Measurements from ENCODE around the gene MYL7. TPM values are rescaled to one million over a fixed set of nuclear protein-coding genes. Genes with fewer than 3 reads are reported as not detected.

Gene MYL7
- polyA plus RNA-seq, 3 donors: not detected

DNA sequence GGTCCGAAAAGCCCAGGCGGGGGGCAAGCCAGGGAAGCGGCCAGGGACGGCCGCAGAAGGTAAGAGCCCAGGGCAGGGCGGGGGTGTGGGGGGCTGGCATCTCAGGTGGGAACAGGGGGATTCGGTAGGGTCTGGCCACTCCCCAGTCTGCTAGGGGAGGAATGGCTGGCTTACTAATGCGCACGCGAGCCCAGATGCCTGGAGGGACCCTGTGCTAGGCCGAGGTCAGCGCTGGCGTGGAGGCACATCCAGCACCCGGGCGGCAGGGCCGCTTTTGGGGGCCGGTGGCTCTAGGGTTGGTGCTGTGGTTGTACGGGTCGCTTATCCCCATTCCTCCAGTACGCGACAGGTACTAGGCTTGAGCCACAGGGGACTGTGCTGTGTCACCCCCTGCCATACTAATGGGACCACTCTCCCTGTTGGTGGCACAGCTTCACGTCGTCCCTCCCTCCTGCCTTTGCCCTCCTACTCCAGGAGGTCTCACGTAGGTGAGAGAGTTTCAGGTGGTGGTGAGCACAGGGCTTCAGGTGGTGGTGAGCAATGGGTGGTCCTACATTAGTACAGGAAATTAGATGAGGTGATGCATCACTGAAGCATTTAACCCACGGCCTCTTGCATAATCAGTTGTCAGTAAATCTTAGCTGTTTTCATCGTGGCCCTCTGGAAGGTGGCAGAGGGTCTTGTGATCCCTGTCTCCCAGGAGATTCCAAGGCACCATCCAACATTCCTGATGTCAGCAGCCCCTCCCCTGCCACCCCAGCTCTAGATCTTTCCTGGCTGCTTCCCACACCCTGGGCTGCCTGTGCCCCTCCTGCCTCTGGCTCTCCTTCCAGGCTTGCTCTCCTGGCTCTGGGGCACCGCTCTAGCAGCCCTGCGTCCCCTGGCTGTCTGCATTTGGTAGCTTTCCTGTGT, 36.0 kb downstream of the MYL7 start:
- H3K4me3 Mint-ChIP-seq: peak overlapping the region; percentile 16 to 63
- TF ChIP-seq, protein P1, sequence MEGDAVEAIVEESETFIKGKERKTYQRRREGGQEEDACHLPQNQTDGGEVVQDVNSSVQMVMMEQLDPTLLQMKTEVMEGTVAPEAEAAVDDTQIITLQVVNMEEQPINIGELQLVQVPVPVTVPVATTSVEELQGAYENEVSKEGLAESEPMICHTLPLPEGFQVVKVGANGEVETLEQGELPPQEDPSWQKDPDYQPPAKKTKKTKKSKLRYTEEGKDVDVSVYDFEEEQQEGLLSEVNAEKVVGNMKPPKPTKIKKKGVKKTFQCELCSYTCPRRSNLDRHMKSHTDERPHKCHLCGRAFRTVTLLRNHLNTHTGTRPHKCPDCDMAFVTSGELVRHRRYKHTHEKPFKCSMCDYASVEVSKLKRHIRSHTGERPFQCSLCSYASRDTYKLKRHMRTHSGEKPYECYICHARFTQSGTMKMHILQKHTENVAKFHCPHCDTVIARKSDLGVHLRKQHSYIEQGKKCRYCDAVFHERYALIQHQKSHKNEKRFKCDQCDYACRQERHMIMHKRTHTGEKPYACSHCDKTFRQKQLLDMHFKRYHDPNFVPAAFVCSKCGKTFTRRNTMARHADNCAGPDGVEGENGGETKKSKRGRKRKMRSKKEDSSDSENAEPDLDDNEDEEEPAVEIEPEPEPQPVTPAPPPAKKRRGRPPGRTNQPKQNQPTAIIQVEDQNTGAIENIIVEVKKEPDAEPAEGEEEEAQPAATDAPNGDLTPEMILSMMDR (IDR thresholded peaks at IDR 0.05): no peak
- no peaks in the 10 kb centered on the region for H3K36me3 ChIP-seq (replicated peaks in 1 of 2; ENCODE audit: control insufficient read depth in 1 of 2, insufficient read depth in 2 of 2, low read length in 2 of 2)
- peak overlapping the region in 1 of 7 donors; percentile 50 for H3K27ac Mint-ChIP-seq
- H3K27ac ChIP-seq (ENCODE audit: low read depth in 1 of 2, low read length in 2 of 2): no peak overlapping the region
- peaks cover 0 to 5% of the 10 kb centered on the region in 2 donors for H3K4me1 ChIP-seq (ENCODE audit: control insufficient read depth in 1 of 2, insufficient read depth in 2 of 2, low read length in 2 of 2)
- intact Hi-C loops (cut with micrococcal nuclease): no loop called here
- H3K9ac ChIP-seq (ENCODE audit: insufficient read depth, low read length, poor library complexity, severe bottlenecking): no peak overlapping the region
- H3K4me2 ChIP-seq (replicated peaks; ENCODE audit: extremely low read depth, low read length, poor library complexity, severe bottlenecking): no peak overlapping the region
- H3K4me1 Mint-ChIP-seq: peaks cover 3% of the 10 kb centered on the region
- 62% methylated on average over 17 of the region's 28 CpGs for WGBS (ENCODE audit: insufficient coverage)
- no peaks in the 10 kb centered on the region for H3K9me3 ChIP-seq (replicated peaks in 1 of 2; ENCODE audit: control insufficient read depth in 1 of 2, insufficient read depth in 1 of 2, low read length in 2 of 2)
- H3K9me3 Mint-ChIP-seq: peaks cover 0 to 8% (median 0%) of the 10 kb centered on the region in 7 donors
- H3K27me3 Mint-ChIP-seq (ENCODE audit: low read depth in 3 of 3): peaks cover 37 to 47% (median 38%) of the 10 kb centered on the region in 3 donors
- no peaks in the 10 kb centered on the region for H3K79me2 ChIP-seq (ENCODE audit: insufficient read depth, low read length)
- H3K27me3 ChIP-seq (ENCODE audit: control insufficient read depth in 2 of 2, insufficient read depth in 2 of 2, low read length in 2 of 2): peaks cover 14 to 34% of the 10 kb centered on the region in 2 donors
- H2AFZ ChIP-seq (ENCODE audit: insufficient read depth, low read depth, low read length, poor library complexity, severe bottlenecking): peak overlapping the region; percentile 63
- H4K20me1 ChIP-seq (ENCODE audit: insufficient read depth, low read length): no peaks in the 10 kb centered on the region
- H3K4me3 ChIP-seq (replicated peaks in 1 of 3; ENCODE audit: low read depth in 2 of 3, low read length in 3 of 3): peak overlapping the region in 1 of 3 experiments; percentile 28
- no peak for DNase-seq
- no peaks in the 10 kb centered on the region for H3K36me3 Mint-ChIP-seq

DNA sequence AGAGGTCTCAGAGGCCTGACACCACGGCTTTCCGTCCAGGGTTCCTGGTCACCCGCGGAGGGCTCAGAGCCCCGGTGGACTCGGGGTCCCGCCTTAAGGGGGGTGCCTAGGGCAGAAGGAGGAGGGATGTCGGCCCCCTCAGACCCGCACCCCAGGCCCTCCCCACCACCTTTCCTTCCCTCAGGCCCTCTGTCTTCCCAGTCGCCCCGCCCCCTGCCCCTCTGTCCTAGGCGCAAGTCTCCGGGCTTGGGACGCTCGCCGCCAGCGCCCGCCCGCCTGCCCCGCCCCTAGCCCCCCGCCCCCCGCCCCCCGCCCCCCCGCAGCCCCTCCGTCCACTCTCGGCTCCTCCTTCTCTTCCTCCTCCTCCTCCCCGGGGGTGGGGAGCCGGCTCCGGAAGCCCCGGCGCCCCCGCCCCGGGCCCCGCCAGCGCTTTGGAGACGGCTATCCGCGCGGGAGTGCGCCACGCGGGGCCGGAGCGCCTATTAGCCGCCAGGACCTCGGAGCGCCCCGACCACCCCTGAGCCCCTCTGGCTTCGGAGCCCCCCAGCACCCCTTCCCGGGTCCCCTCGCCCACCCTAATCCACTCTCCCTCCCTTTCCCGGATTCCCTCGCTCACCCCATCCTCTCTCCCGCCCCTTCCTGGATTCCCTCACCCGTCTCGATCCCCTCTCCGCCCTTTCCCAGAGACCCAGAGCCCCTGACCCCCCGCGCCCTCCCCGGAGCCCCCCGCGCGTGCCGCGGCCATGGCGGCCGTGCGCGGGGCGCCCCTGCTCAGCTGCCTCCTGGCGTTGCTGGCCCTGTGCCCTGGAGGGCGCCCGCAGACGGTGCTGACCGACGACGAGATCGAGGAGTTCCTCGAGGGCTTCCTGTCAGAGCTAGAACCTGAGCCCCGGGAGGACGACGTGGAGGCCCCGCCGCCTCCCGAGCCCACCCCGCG, 36.9 kb downstream of the MYL7 start, which contains the start of gene AEBP1:
AEBP1 (plus strand) TSS at position 423 of the 937 bp plus-strand sequence; CDS start at position 744, 321 bp downstream.
- peak within 1 kb of the TSS; percentile 47 for H3K4me2 ChIP-seq (replicated peaks; ENCODE audit: extremely low read depth, low read length, poor library complexity, severe bottlenecking)
- H3K27ac ChIP-seq (ENCODE audit: low read depth in 1 of 2, low read length in 2 of 2): no peak within 1 kb of the TSS
- no peaks in the 10 kb centered on the region for H3K36me3 ChIP-seq (replicated peaks in 1 of 2; ENCODE audit: control insufficient read depth in 1 of 2, insufficient read depth in 2 of 2, low read length in 2 of 2)
- Mint-ChIP-seq H3K36me3 (no peaks in the 10 kb centered on the region), H3K4me1 (peaks cover 3% of the 10 kb centered on the region), H3K9me3 (peaks cover 0 to 8% (median 0%) of the 10 kb centered on the region in 7 donors), H3K4me3 (peak within 1 kb of the TSS; percentile 16 to 70), H3K27me3 (ENCODE audit: low read depth in 3 of 3) (peaks cover 37 to 47% (median 38%) of the 10 kb centered on the region in 3 donors), H3K27ac (peak within 1 kb of the TSS in 2 of 7 donors; percentile 30 to 50)
- no peaks in the 10 kb centered on the region for H3K9me3 ChIP-seq (replicated peaks in 1 of 2; ENCODE audit: control insufficient read depth in 1 of 2, insufficient read depth in 1 of 2, low read length in 2 of 2)
- peak within 1 kb of the TSS; percentile 63 for H2AFZ ChIP-seq (ENCODE audit: insufficient read depth, low read depth, low read length, poor library complexity, severe bottlenecking)
- H3K79me2 ChIP-seq (ENCODE audit: insufficient read depth, low read length): no peaks in the 10 kb centered on the region
- TF ChIP-seq, protein P1 (IDR thresholded peaks at IDR 0.05): no peak
- peak within 1 kb of the TSS in 1 of 3 experiments; percentile 28 for H3K4me3 ChIP-seq (replicated peaks in 1 of 3; ENCODE audit: low read depth in 2 of 3, low read length in 3 of 3)
- peak within 1 kb of the TSS; percentile 15 for H3K9ac ChIP-seq (ENCODE audit: insufficient read depth, low read length, poor library complexity, severe bottlenecking)
- no peak for DNase-seq
- intact Hi-C loops (cut with micrococcal nuclease): no loop called here
- peaks cover 0 to 5% of the 10 kb centered on the region in 2 donors for H3K4me1 ChIP-seq (ENCODE audit: control insufficient read depth in 1 of 2, insufficient read depth in 2 of 2, low read length in 2 of 2)
- WGBS (ENCODE audit: insufficient coverage): under 1% methylated on average over 51 of the region's 87 CpGs
- no peaks in the 10 kb centered on the region for H4K20me1 ChIP-seq (ENCODE audit: insufficient read depth, low read length)
- peaks cover 14 to 34% of the 10 kb centered on the region in 2 donors for H3K27me3 ChIP-seq (ENCODE audit: control insufficient read depth in 2 of 2, insufficient read depth in 2 of 2, low read length in 2 of 2)
